GM23338 (cell line): ENCODE results near the gene CHRD. TPM values are rescaled to one million over a fixed set of nuclear protein-coding genes. Genes with fewer than 3 reads are reported as not detected.

Source experiments
- EZH2phosphoT487 ChIP-seq: fragments of 200-600 bp; sonication (generic); IDR thresholded peaks from one replicate; pipeline ENCODE4 v1.8.1; 2018; ENCODE audit warnings: antibody characterized with exemption; ENCODE audit not compliant: unreplicated experiment
- NANOG ChIP-seq: IDR thresholded peaks from 2 replicates; pipeline ENCODE4 v1.6.1; 2016; ENCODE audit warnings: antibody characterized with exemption, borderline replicate concordance
- POLR2AphosphoS5 ChIP-seq: IDR thresholded peaks from 2 replicates; pipeline ENCODE4 v1.6.1; 2016; ENCODE audit warnings: antibody characterized with exemption, low read depth
- STAT1 ChIP-seq: IDR thresholded peaks from one replicate; pipeline ENCODE4 v1.6.1; 2016; ENCODE audit warnings: antibody characterized with exemption; ENCODE audit not compliant: unreplicated experiment
- polyA plus RNA-seq: library from polyadenylated mRNA; unstranded; fragments of >200 nt; fragmentation: Nextera tagmentation; extraction: Ambion mirVana; gene quantifications from 2 replicates; pipeline ENCODE4 v1.2.1, GENCODE V29; 2016
- total RNA-seq: library from RNA; depleted of rRNA; stranded (reverse); fragments of >200 nt; shearing (Covaris generic); gene quantifications from 2 replicates; pipeline ENCODE4 v1.2.3, GENCODE V29; 2014
- TF ChIP-seq, protein P1 (sequence below): fragments of 250-450 bp; sonication (Bioruptor Pico); IDR thresholded peaks from 2 replicates; pipeline ENCODE4 v1.5.0; 2020; ENCODE audit warnings: mild to moderate bottlenecking, moderate library complexity
- TF ChIP-seq, protein P2 (sequence below): IDR thresholded peaks from 2 replicates; pipeline ENCODE4 v1.6.1; 2016; ENCODE audit warnings: antibody characterized with exemption

CHRD gene
- total and polyA plus RNA-seq, 2 experiments from 2014 or later: 0.34 to 0.66 TPM

DNA sequence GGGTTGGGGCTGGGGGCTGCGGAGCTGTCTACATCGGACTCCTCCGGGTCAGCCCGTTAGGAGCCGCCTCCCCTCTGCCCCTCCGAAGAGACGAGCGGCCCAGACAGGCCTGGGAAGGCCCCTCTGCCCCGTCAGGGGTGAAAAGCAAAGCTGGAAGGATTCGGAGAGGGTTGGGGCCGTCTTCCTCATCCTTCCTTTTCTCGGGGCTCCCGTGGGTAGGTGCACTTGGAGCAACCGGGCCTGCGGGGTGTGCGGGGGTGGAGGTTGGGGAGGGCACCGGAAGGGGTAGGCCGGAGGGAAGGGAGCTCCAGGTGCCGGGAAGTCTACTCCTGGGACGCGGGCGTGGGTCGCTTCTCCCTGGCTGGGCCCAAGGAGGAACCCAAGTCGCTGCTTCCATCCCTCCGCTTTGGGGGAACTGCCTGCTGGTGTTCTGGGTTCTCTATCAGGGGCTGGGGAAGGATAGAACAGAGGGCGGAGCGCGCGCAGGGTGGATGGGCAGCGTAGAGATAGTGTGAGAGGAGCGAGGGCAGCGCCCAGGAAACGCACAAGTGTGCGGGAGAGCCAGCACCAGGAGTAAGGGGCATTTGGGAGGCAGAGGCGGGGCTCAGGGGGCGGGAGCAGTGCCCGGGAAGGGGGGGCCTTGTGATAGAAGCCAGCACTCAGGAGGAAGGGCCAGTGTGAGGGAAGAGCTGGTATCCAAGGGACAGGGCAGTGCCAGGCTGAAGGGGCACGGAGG is 17.8 kb upstream of the CHRD start (continued):
- TF ChIP-seq, protein P1, sequence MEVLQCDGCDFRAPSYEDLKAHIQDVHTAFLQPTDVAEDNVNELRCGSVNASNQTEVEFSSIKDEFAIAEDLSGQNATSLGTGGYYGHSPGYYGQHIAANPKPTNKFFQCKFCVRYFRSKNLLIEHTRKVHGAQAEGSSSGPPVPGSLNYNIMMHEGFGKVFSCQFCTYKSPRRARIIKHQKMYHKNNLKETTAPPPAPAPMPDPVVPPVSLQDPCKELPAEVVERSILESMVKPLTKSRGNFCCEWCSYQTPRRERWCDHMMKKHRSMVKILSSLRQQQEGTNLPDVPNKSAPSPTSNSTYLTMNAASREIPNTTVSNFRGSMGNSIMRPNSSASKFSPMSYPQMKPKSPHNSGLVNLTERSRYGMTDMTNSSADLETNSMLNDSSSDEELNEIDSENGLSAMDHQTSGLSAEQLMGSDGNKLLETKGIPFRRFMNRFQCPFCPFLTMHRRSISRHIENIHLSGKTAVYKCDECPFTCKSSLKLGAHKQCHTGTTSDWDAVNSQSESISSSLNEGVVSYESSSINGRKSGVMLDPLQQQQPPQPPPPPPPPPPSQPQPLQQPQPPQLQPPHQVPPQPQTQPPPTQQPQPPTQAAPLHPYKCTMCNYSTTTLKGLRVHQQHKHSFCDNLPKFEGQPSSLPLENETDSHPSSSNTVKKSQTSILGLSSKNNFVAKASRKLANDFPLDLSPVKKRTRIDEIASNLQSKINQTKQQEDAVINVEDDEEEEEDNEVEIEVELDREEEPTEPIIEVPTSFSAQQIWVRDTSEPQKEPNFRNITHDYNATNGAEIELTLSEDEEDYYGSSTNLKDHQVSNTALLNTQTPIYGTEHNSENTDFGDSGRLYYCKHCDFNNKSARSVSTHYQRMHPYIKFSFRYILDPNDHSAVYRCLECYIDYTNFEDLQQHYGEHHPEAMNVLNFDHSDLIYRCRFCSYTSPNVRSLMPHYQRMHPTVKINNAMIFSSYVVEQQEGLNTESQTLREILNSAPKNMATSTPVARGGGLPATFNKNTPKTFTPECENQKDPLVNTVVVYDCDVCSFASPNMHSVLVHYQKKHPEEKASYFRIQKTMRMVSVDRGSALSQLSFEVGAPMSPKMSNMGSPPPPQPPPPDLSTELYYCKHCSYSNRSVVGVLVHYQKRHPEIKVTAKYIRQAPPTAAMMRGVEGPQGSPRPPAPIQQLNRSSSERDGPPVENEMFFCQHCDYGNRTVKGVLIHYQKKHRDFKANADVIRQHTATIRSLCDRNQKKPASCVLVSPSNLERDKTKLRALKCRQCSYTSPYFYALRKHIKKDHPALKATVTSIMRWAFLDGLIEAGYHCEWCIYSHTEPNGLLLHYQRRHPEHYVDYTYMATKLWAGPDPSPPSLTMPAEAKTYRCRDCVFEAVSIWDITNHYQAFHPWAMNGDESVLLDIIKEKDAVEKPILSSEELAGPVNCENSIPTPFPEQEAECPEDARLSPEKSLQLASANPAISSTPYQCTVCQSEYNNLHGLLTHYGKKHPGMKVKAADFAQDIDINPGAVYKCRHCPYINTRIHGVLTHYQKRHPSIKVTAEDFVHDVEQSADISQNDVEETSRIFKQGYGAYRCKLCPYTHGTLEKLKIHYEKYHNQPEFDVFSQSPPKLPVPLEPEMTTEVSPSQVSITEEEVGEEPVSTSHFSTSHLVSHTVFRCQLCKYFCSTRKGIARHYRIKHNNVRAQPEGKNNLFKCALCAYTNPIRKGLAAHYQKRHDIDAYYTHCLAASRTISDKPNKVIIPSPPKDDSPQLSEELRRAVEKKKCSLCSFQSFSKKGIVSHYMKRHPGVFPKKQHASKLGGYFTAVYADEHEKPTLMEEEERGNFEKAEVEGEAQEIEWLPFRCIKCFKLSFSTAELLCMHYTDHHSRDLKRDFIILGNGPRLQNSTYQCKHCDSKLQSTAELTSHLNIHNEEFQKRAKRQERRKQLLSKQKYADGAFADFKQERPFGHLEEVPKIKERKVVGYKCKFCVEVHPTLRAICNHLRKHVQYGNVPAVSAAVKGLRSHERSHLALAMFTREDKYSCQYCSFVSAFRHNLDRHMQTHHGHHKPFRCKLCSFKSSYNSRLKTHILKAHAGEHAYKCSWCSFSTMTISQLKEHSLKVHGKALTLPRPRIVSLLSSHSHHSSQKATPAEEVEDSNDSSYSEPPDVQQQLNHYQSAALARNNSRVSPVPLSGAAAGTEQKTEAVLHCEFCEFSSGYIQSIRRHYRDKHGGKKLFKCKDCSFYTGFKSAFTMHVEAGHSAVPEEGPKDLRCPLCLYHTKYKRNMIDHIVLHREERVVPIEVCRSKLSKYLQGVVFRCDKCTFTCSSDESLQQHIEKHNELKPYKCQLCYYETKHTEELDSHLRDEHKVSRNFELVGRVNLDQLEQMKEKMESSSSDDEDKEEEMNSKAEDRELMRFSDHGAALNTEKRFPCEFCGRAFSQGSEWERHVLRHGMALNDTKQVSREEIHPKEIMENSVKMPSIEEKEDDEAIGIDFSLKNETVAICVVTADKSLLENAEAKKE (CRISPR knock-in tag): no peak
- TF ChIP-seq, protein P2, sequence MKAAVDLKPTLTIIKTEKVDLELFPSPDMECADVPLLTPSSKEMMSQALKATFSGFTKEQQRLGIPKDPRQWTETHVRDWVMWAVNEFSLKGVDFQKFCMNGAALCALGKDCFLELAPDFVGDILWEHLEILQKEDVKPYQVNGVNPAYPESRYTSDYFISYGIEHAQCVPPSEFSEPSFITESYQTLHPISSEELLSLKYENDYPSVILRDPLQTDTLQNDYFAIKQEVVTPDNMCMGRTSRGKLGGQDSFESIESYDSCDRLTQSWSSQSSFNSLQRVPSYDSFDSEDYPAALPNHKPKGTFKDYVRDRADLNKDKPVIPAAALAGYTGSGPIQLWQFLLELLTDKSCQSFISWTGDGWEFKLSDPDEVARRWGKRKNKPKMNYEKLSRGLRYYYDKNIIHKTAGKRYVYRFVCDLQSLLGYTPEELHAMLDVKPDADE: no peak
- TF ChIP-seq STAT1 (no peak), POLR2AphosphoS5 (no peak), EZH2phosphoT487 (no peak), NANOG (no peak)
